ENCODE results near the gene ADAM12. TPM values are rescaled to one million over a fixed set of nuclear protein-coding genes. Genes with fewer than 3 reads are reported as not detected.

Gene ADAM12
- total RNA-seq, 1 experiment from 2014 or later: not detected

- POLR2A ChIA-PET: no interaction called here
Measured at GRCh38 chr10:126188679-126189200, 199.5 kb downstream of the ADAM12 start.

More at GRCh38 chr10:126188679-126189200, 199.5 kb downstream of the ADAM12 start:
- no peak overlapping the region for H3K4me3 ChIP-seq (replicated peaks in 1 of 2; ENCODE audit: low read depth in 1 of 2, low read length in 2 of 2)
- H3K9me2 ChIP-seq (ENCODE audit: insufficient read depth): no peaks in the 10 kb centered on the region
- ChIA-PET CTCF (no interaction called here), RAD21 (ENCODE audit: low non-redundant PET in 1 of 2, low total read pairs in 2 of 2, uncharacterized antibody in 2 of 2, unreplicated experiment in 2 of 2) (no interaction called here)
- H3K27ac ChIP-seq (ENCODE audit: low read depth, low read length): no peak overlapping the region
- no peaks in the 10 kb centered on the region for H3K9me3 ChIP-seq (ENCODE audit: control insufficient read depth in 1 of 2, insufficient read depth in 1 of 2, low read depth in 1 of 2, low read length in 2 of 2)
- no peak overlapping the region for H2AFZ ChIP-seq (ENCODE audit: low read depth, low read length, poor library complexity, severe bottlenecking)
- BruUV-seq (replicated peaks): no TSS peak
- ATAC-seq: no peak
- intact Hi-C loops (cut with micrococcal nuclease): no loop called here
- H4K20me1 ChIP-seq (ENCODE audit: insufficient read depth): no peaks in the 10 kb centered on the region
- no peaks in the 10 kb centered on the region for H3K36me3 ChIP-seq (ENCODE audit: control insufficient read depth in 1 of 2, insufficient read depth in 2 of 2, low read length in 2 of 2)
- H3K4me2 ChIP-seq (ENCODE audit: low read length): no peak overlapping the region
- no peak overlapping the region for H3K9ac ChIP-seq (ENCODE audit: low read length)
- H3K79me2 ChIP-seq (ENCODE audit: insufficient read depth, low read length): no peaks in the 10 kb centered on the region
- H3K27me3 ChIP-seq (ENCODE audit: insufficient read depth, low read length): peaks cover 57% of the 10 kb centered on the region
- no peak for DNase-seq (ENCODE audit: low read depth, low spot score)
- H3K4me1 ChIP-seq (ENCODE audit: control insufficient read depth in 1 of 2, insufficient read depth in 2 of 2, low read length in 2 of 2): no peaks in the 10 kb centered on the region
- no peak for TF ChIP-seq EZH2 (IDR thresholded peaks at IDR 0.05)
- TF ChIP-seq SP1 (IDR thresholded peaks at IDR 0.05; ENCODE audit: low read depth): no peak
- no peak for TF ChIP-seq EGR1 (IDR thresholded peaks at IDR 0.05; ENCODE audit: low read depth)
- no peak for TF ChIP-seq YY1 (IDR thresholded peaks at IDR 0.05; ENCODE audit: extremely low read depth, insufficient replicate concordance, low read depth, low read length)
- no peak for TF ChIP-seq CEBPB (IDR thresholded peaks at IDR 0.05; ENCODE audit: low read depth)
- no peak for TF ChIP-seq POLR2A (IDR thresholded peaks at IDR 0.05; ENCODE audit: borderline replicate concordance, extremely low read depth, insufficient read depth, insufficient read length)
- TF ChIP-seq ATF3 (IDR thresholded peaks at IDR 0.05): no peak
- no peak for TF ChIP-seq ZBTB33 (IDR thresholded peaks at IDR 0.05; ENCODE audit: extremely low read depth, insufficient replicate concordance, low read length)
- no peak for TF ChIP-seq SRF (IDR thresholded peaks at IDR 0.05; ENCODE audit: low read depth)
- TF ChIP-seq, protein P1, sequence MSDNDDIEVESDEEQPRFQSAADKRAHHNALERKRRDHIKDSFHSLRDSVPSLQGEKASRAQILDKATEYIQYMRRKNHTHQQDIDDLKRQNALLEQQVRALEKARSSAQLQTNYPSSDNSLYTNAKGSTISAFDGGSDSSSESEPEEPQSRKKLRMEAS (IDR thresholded peaks at IDR 0.05): no peak
